ENCODE measurements around the gene GABRG3. TPM values are rescaled to one million over a fixed set of nuclear protein-coding genes. Genes with fewer than 3 reads are reported as not detected.

The GABRG3 gene
- total and polyA plus RNA-seq, 3 donors from 2014 or later = 3.7 to 13.4 (median 6.9) TPM

DNA sequence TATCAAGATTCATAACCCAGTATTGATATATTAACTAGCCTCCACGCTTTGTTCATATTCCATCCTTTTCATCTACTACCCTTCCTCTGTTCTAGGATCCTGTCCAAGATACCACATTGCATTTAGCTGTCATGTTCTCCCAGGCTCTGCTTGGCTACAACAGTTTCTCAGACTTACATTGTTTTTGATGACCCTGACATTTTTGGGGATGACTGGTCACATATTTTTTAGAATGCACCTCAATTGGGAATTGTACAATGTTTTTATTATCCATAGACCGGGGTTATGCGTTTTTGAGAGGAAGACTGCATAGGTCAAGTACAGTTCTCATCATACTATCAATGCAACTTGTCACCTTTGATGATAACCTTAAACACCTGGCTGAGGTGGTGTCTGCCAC lies 421.2 kb downstream of the GABRG3 start:
- no peak for DNase-seq
- no peaks in the 10 kb centered on the region for H3K27me3 ChIP-seq
- H3K36me3 ChIP-seq (ENCODE audit: low read depth, missing control alignments) = no peaks in the 10 kb centered on the region
- TF ChIP-seq POLR2A (IDR thresholded peaks at IDR 0.05) = no peak
- TF ChIP-seq, protein P1, sequence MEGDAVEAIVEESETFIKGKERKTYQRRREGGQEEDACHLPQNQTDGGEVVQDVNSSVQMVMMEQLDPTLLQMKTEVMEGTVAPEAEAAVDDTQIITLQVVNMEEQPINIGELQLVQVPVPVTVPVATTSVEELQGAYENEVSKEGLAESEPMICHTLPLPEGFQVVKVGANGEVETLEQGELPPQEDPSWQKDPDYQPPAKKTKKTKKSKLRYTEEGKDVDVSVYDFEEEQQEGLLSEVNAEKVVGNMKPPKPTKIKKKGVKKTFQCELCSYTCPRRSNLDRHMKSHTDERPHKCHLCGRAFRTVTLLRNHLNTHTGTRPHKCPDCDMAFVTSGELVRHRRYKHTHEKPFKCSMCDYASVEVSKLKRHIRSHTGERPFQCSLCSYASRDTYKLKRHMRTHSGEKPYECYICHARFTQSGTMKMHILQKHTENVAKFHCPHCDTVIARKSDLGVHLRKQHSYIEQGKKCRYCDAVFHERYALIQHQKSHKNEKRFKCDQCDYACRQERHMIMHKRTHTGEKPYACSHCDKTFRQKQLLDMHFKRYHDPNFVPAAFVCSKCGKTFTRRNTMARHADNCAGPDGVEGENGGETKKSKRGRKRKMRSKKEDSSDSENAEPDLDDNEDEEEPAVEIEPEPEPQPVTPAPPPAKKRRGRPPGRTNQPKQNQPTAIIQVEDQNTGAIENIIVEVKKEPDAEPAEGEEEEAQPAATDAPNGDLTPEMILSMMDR (IDR thresholded peaks at IDR 0.05) = no peak
- H3K27ac ChIP-seq = no peak overlapping the region
- no peaks in the 10 kb centered on the region for H3K9me3 ChIP-seq
- H3K4me3 ChIP-seq = no peak overlapping the region
- intact Hi-C loops (cut with DNase I; ENCODE audit: low total_unique reads) = no loop called here
- WGBS, 2 donors = 80 to 88% methylated on average over 3 of the region's 3 CpGs
- no peaks in the 10 kb centered on the region for H3K4me1 ChIP-seq

- 75 to 76% methylated on average over 2 of the region's 2 CpGs for WGBS, 2 donors
- intact Hi-C loops (cut with DNase I; ENCODE audit: low total_unique reads) = no loop called here
- H3K4me1 ChIP-seq = no peaks in the 10 kb centered on the region
- no peak overlapping the region for H3K4me3 ChIP-seq
- no peak for DNase-seq
- no peaks in the 10 kb centered on the region for H3K9me3 ChIP-seq
- H3K27me3 ChIP-seq = no peaks in the 10 kb centered on the region
- H3K27ac ChIP-seq = no peak overlapping the region
- H3K36me3 ChIP-seq (ENCODE audit: low read depth, missing control alignments) = no peaks in the 10 kb centered on the region
- TF ChIP-seq, protein P1 (IDR thresholded peaks at IDR 0.05) = no peak
- TF ChIP-seq POLR2A (IDR thresholded peaks at IDR 0.05) = no peak
Observed at GRCh38 chr15:27396521-27396920, 425.5 kb downstream of the GABRG3 start.

GRCh38 chr15:27396996-27397395 lies 426.0 kb downstream of the GABRG3 start:
- no peak for TF ChIP-seq POLR2A (IDR thresholded peaks at IDR 0.05)
- TF ChIP-seq, protein P1 (IDR thresholded peaks at IDR 0.05) = no peak
- no peak overlapping the region for H3K4me3 ChIP-seq
- WGBS, 2 donors = 84 to 91% methylated on average over 6 of the region's 6 CpGs
- no peaks in the 10 kb centered on the region for H3K4me1 ChIP-seq
- no peaks in the 10 kb centered on the region for H3K27me3 ChIP-seq
- no peaks in the 10 kb centered on the region for H3K9me3 ChIP-seq
- no peaks in the 10 kb centered on the region for H3K36me3 ChIP-seq (ENCODE audit: low read depth, missing control alignments)
- DNase-seq = no peak
- intact Hi-C loops (cut with DNase I; ENCODE audit: low total_unique reads) = no loop called here
- H3K27ac ChIP-seq = no peak overlapping the region

GRCh38 chr15:27398631-27399161 lies 427.7 kb downstream of the GABRG3 start:
- TF ChIP-seq POLR2A (IDR thresholded peaks at IDR 0.05) = no peak
- TF ChIP-seq, protein P1 (IDR thresholded peaks at IDR 0.05) = no peak
- intact Hi-C loops (cut with DNase I; ENCODE audit: low total_unique reads) = no loop called here
- Histone ChIP-seq H3K9me3 (no peaks in the 10 kb centered on the region), H3K4me3 (no peak overlapping the region), H3K36me3 (ENCODE audit: low read depth, missing control alignments) (no peaks in the 10 kb centered on the region), H3K4me1 (no peaks in the 10 kb centered on the region), H3K27ac (no peak overlapping the region), H3K27me3 (no peaks in the 10 kb centered on the region)
- no peak for DNase-seq
- WGBS, 2 donors = 66 to 67% methylated on average over 8 of the region's 8 CpGs

DNA sequence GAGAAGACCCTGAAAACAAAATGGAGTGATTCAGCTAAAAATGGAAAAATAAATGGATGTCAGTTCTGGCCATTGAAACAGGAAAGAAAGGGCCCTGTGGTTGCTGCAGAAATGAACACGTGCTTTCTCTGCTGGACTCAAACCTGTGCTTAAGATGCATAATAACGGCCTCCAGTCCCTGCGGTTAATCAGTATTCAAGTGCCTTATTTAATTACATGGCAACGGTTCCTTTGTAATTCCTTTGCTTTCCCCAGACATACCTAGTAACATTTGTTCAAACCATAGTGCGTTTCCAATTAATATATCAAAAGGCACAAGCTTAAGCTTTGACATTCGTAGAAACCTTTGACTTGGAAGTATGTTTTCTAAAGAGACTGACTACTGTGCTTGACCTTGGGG lies 428.3 kb downstream of the GABRG3 start:
- intact Hi-C loops (cut with DNase I; ENCODE audit: low total_unique reads) = no loop called here
- no peak for TF ChIP-seq POLR2A (IDR thresholded peaks at IDR 0.05)
- TF ChIP-seq, protein P1 (IDR thresholded peaks at IDR 0.05) = no peak
- H3K36me3 ChIP-seq (ENCODE audit: low read depth, missing control alignments) = no peaks in the 10 kb centered on the region
- WGBS, 2 donors = 81 to 84% methylated on average over 6 of the region's 6 CpGs
- no peak for DNase-seq
- H3K4me1 ChIP-seq = no peaks in the 10 kb centered on the region
- H3K9me3 ChIP-seq = no peaks in the 10 kb centered on the region
- no peak overlapping the region for H3K4me3 ChIP-seq
- H3K27ac ChIP-seq = no peak overlapping the region
- no peaks in the 10 kb centered on the region for H3K27me3 ChIP-seq
